C4-2B (cell line): ENCODE data around the gene HCAR3.

Source experiments
- ZFX ChIP-seq: fragments of 450-650 bp; IDR thresholded peaks from 2 replicates; pipeline ENCODE4 v1.6.1; 2017
- TF ChIP-seq, protein P1 (sequence below): fragments of 450-650 bp; conservative IDR thresholded peaks from 2 replicates; pipeline ENCODE4 v1.5.1; 2017; ENCODE audit warnings: mild to moderate bottlenecking

GRCh38 chr12:122686538-122686937 is 30.1 kb downstream of the HCAR3 start:
- TF ChIP-seq, protein P1, sequence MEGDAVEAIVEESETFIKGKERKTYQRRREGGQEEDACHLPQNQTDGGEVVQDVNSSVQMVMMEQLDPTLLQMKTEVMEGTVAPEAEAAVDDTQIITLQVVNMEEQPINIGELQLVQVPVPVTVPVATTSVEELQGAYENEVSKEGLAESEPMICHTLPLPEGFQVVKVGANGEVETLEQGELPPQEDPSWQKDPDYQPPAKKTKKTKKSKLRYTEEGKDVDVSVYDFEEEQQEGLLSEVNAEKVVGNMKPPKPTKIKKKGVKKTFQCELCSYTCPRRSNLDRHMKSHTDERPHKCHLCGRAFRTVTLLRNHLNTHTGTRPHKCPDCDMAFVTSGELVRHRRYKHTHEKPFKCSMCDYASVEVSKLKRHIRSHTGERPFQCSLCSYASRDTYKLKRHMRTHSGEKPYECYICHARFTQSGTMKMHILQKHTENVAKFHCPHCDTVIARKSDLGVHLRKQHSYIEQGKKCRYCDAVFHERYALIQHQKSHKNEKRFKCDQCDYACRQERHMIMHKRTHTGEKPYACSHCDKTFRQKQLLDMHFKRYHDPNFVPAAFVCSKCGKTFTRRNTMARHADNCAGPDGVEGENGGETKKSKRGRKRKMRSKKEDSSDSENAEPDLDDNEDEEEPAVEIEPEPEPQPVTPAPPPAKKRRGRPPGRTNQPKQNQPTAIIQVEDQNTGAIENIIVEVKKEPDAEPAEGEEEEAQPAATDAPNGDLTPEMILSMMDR = no peak
- TF ChIP-seq ZFX = no peak
